Astrocyte of the spinal cord (primary cell): Measurements from ENCODE around the gene KLHL36.
"Not testable (repeated sequence)": the region's sequence is repeated elsewhere in the genome, so short reads cannot be mapped to it uniquely, and the experiment has no call there.

ENCODE experiments used
- DNase-seq: peaks from one replicate; pipeline ENCODE4 v3.0.0; 2011; ENCODE audit warnings: low read depth, low spot score
- H3K4me3 ChIP-seq: 2 replicates; pipeline ENCODE4 v1.5.1; 2011; ENCODE audit warnings: low read depth, mild to moderate bottlenecking, low read length, moderate library complexity
- CTCF ChIP-seq: IDR thresholded peaks from 2 replicates; pipeline ENCODE4 v1.5.1; 2012; ENCODE audit warnings: low read depth, mild to moderate bottlenecking, low read length, inconsistent platforms
- in situ Hi-C: cut with HindIII; loops from 2 replicates; pipeline ENCODE4 v1.10.0; 2017; ENCODE audit warnings: low sequenced_read_pairs

KLHL36 gene

GRCh38 chr16:84614623-84614967 lies 33.7 kb upstream of the KLHL36 start:
- no peak for TF ChIP-seq CTCF
- H3K4me3 ChIP-seq = no peak overlapping the region
- no peak for DNase-seq
- in situ Hi-C loops = no loop called here

GRCh38 chr16:84614968-84615813 lies 33.1 kb upstream of the KLHL36 start:
- TF ChIP-seq CTCF = no peak
- in situ Hi-C loops = no loop called here
- peak; percentile 55 for DNase-seq
- H3K4me3 ChIP-seq = peak overlapping the region; percentile 87

- TF ChIP-seq CTCF = no peak
- in situ Hi-C loops = no loop called here
- peak; percentile 29 for DNase-seq
- H3K4me3 ChIP-seq = peak overlapping the region; percentile 87
These were observed 31.8 kb upstream of the KLHL36 start for GRCh38 chr16:84616515-84616914.

GRCh38 chr16:84617041-84617790 lies 31.1 kb upstream of the KLHL36 start:
- H3K4me3 ChIP-seq = peak overlapping the region; percentile 87
- in situ Hi-C loops = no loop called here
- peak; percentile 28 for DNase-seq
- no peak for TF ChIP-seq CTCF

GRCh38 chr16:84617791-84618580 lies 30.3 kb upstream of the KLHL36 start, which contains the start of gene COTL1:
COTL1 (minus strand) TSS chr16:84618078; CDS start chr16:84617914, 164 bp downstream.
- peak; percentile 98 for DNase-seq
- in situ Hi-C loops = no loop called here
- peak within 1 kb of the TSS; percentile 87 for H3K4me3 ChIP-seq
- no peak for TF ChIP-seq CTCF

- DNase-seq = peak; percentile 98
- no peak overlapping the region for H3K4me3 ChIP-seq
- no peak for TF ChIP-seq CTCF
- in situ Hi-C loops = no loop called here
These were observed 29.5 kb upstream of the KLHL36 start for GRCh38 chr16:84618581-84619460.

GRCh38 chr16:84620913-84621312 lies 27.4 kb upstream of the KLHL36 start:
- DNase-seq, in situ Hi-C loops, H3K4me3 ChIP-seq: not testable (repeated sequence)
